ENCODE measurements around the gene ELK3.

DNA sequence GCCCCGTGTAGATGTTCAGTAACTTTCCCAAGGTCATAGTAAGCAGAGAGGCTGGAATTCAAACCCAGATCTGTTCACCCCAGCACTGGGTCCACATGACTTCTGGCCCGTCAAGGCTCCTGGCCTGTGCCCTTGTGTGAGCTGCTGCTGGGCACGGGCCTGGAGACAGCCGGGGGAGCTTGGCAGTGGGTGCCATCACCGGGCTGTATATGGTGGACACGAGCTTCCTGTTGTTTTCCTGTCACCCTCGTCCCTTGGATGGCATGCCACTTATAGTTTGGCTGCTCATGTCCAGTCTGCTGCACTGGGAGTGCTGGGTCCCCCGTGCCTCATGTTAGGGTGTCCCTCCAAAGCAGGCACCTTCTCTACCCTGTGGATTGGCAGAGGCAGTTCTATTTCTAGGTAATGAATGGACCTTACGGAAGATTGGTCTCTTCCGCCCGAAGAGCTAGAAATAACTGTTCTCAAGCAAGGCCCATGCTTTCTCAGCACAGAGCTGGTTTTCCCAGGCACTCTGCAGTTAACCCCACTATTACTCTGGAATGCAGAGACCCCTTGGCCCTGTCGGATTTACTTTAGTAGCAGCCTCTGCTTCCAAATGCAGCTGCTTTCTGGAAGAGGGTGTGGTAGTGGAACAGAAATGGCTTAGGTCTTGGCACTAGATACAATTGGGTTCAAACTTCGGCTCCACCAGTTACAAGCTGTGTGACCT, 44.3 kb downstream of the ELK3 start:
- TF ChIP-seq, protein P1, sequence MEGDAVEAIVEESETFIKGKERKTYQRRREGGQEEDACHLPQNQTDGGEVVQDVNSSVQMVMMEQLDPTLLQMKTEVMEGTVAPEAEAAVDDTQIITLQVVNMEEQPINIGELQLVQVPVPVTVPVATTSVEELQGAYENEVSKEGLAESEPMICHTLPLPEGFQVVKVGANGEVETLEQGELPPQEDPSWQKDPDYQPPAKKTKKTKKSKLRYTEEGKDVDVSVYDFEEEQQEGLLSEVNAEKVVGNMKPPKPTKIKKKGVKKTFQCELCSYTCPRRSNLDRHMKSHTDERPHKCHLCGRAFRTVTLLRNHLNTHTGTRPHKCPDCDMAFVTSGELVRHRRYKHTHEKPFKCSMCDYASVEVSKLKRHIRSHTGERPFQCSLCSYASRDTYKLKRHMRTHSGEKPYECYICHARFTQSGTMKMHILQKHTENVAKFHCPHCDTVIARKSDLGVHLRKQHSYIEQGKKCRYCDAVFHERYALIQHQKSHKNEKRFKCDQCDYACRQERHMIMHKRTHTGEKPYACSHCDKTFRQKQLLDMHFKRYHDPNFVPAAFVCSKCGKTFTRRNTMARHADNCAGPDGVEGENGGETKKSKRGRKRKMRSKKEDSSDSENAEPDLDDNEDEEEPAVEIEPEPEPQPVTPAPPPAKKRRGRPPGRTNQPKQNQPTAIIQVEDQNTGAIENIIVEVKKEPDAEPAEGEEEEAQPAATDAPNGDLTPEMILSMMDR (IDR thresholded peaks at IDR 0.05; ENCODE audit: insufficient read depth, low read length, poor library complexity, severe bottlenecking), result no peak
- no peak for TF ChIP-seq EZH2phosphoT487 (conservative IDR thresholded peaks at IDR 0.05; ENCODE audit: low read length)
